Posterior cingulate gyrus (tissue), 11 donors: ENCODE measurements around the gene APBB1IP.
"Not testable (repeated sequence)": the region's sequence is repeated elsewhere in the genome, so short reads cannot be mapped to it uniquely, and the experiment has no call there.

ENCODE experiments used
- DNase-seq, 10 donors: peaks; one replicate each; pipeline versions ENCODE4 v3.0.0 to v3.0.0-alpha.2; 2020 to 2021; ENCODE audit warnings: mixed read lengths in 3 of 10
- intact Hi-C: fragments of 100-400 bp; cut with DNase I; formaldehyde crosslinking; loops from one replicate; pipeline ENCODE4 v1.15.1; 2023

APBB1IP gene

DNA sequence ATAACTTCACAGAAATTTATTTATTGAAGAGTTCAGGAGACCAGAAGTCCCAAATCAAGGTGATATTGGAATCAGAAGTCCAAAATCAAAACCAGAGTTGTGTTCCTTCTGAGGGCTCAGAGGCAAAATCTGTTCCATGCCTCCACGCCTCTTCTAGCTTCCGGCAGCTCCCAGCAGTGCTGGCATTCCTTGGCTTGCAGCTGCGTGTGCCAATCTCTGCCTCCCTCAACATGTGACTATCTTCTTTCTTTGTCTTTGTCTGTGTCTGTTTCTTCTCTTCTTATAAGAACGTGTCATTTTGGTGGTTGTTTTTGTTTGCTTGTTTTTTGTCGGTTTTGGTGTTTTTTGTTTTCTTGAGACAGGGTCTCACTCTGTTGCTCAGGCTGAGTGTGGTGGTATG, 116.1 kb downstream of the APBB1IP start:
- DNase-seq, result no peak
- intact Hi-C loops, result no loop called here

DNA sequence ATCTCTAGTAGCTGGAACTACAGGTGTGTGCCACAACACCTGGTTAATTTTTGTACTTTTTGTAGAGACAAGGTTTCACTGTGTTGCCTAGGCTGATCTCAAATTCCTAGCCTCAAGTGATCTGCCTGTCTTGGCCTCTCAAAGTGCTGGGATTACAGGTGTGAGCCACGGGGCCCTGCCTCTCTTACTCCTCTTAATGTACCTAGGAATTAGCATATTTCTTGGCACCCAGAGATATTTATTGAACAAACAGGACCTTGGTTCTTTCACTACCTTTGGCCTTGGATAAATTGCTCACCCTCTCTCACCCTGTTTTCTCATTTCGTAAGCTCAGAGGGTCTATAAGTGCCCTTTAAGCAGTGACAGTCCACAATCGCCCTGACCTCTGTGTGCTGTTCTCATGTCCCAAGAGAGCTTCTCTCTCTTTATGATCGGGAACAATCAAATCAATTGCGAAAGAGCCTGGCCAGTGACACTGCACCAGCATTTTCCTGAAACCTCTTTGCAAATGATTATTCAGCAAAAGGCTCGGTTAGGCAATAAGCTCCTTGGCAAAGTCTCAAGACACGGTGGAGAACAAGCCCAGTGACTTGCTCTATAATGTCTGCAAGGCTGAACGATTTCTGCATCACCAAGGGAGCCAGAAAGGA, 117.7 kb downstream of the APBB1IP start:
- peak in 1 of 10 donors; percentile 17 for DNase-seq
- intact Hi-C loops, result loop anchor here (2.0 to 5.0 kb wide), 3 partner anchors 679 to 829 kb away; no protein-coding TSS in a partner anchor

DNA sequence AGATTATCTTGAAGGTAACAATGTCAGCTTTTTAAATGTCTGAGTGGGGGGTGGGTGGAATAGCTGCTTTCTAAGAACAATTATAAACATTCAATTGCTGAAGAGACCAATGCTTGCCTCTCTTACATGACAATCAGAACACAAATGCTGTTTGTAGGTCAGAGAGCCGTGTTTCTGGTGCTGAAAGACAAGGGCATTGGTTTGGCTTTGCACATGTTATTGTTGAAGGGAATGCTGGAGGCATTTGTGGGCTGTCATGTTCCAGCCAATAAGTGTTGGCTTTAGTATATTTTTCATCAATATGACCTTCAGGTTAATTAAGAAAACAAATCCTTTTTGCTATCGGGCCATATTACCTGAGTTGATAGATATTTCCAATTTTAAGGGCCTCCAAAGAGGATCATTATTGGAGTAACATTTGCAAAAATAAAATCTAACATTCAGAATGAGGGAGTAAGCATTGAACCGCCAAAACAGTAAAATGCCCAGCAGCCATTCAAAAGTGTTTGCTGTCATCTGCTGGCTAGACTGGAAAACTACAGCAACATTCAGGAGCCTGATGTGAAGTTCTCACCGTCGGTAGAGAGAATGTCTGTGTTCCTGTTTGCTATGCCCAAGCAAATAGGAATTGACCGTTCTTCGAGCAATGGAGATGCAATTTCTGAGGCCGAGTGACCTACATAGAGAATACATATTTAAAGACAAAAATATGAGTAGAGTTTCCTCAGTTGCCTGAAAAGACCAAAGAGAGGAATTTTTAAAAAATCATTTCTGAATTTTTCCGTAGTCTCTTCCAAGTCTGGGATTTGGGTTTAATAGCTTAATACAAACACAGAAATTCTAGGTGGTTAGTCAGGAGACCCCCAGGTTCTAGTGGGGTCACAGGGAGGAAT, 118.9 kb downstream of the APBB1IP start:
- intact Hi-C loops, result loop anchor here (1.0 to 5.0 kb wide), 4 partner anchors 222 to 830 kb away; no protein-coding TSS in a partner anchor
- peak in 2 of 10 donors; percentile 23 to 29 for DNase-seq

DNA sequence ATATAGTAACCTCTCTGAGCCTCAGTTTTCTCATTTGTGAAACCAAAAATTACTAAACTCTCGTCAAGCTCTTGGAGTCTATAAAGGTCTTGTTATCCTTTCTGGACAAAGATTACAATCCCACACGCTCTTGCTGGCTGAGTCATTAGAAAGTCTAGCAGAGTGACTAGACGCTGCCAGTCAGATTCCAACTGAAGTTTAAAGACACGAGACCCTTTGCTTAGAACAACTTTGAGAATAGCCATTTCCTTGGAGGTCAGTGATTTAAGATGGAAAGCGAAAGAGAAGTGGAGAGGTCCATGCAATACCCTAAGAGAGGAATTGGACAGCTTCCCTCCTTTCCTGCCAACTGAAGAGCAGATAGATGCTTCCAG, 119.5 kb downstream of the APBB1IP start:
- intact Hi-C loops, result loop anchor here (1.0 to 5.0 kb wide), 4 partner anchors 222 to 831 kb away; no protein-coding TSS in a partner anchor
- DNase-seq, result no peak

DNA sequence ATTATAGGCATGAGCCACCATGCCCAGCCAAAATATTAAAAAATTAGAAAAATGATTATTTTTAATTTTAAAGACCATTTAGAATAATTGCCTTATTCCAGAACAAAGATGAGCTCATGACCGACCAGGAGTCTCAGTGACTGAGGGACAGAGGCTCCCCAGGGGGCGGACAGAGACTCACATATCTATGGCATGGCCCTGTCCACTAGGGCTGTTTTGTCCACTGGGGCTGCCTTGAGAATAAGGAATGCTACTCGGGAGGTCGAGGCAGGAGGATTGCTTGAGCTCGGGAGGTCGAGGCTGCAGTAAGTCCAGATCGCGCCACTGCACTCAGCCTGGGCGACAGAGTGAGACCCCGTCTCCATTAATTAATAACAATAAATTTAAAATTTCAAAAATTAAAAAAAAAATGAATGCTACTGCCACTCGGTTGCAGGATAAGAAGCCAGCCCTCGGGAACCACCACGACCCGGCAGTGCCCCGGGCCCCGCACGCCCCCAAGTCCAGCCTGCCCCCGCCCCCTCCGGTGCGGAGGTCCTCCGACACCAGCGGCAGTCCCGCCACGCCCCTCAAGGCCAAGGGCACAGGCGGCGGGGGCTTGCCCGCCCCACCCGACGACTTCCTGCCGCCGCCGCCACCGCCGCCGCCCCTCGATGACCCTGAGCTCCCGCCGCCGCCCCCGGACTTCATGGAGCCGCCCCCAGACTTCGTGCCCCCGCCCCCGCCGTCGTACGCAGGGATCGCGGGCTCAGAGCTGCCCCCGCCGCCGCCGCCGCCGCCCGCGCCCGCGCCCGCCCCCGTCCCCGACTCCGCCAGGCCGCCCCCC, 128.6 kb downstream of the APBB1IP start:
- intact Hi-C loops, result no loop called here
- DNase-seq, result no peak

DNA sequence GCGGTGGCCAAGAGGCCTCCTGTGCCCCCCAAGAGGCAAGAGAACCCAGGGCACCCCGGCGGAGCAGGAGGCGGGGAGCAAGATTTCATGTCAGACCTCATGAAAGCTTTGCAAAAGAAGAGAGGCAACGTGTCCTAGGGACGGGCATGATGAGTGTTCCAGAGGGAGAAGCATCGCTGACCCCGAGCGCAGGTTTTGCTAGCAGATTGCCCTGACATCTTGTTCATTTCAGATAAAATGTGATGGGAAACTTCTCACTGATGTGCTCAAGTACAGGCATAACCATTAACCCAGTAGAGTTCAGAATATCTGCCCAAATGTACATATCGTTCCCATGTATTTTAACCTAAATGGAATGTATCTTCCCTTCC, 129.2 kb downstream of the APBB1IP start:
- DNase-seq, result no peak
- intact Hi-C loops, result no loop called here

DNA sequence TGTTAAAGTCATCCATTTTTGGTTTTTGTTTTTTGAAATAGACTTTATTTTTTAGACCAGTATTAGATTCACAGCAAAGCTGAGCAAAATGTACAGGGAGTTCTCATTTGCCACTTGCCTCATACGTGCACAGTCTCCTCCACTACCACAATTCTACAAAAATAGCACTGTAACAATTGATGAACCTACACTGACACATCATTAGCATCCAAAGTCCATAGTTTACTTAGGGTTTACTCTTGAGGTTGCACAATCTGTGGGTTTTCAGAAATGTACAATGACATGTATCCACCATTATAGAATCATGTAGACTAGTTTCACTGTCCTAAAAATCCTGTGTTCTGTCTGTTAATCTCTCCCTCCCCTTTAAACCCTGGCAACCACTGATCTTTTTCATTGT, 133.5 kb downstream of the APBB1IP start:
- intact Hi-C loops, result no loop called here
- no peak for DNase-seq

DNA sequence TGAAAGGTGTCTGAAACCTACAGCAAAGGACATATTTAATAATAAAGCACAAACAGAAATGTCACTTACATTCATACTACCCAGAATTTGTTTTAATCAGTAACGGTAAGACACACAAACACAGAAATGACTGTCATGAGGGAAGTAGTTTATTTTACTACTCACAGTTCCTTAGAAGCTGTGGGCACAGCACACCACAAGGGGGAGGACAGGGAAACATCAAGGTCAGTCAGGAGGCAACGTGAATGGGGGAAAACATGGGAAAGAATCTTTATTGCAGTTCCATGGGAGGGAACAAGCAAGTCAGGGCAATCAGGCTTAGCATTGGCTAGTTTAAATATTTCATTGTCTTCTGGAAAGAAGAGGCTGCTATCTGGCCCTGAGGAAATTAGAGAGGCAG, 135.5 kb downstream of the APBB1IP start:
- no peak for DNase-seq
- intact Hi-C loops, result no loop called here

DNA sequence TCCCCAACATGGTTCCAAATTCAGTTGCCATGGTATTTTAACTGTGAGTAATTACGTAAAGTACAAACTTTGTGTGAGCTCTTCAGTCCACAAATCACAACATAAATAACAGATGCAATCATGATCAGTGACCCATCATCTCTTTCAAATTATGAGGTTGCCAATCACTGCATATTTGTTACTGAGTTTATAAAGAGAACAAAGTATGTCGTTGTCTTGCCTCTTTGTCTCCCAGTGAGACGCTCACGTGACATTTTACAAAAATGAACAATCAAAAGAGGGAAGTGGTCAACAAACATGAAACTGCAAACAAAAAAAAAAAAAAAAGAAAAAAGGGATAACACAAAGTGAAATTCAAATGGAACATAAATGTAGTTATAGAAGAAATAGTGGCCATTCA, 136.6 kb downstream of the APBB1IP start:
- intact Hi-C loops, result no loop called here
- no peak for DNase-seq

DNA sequence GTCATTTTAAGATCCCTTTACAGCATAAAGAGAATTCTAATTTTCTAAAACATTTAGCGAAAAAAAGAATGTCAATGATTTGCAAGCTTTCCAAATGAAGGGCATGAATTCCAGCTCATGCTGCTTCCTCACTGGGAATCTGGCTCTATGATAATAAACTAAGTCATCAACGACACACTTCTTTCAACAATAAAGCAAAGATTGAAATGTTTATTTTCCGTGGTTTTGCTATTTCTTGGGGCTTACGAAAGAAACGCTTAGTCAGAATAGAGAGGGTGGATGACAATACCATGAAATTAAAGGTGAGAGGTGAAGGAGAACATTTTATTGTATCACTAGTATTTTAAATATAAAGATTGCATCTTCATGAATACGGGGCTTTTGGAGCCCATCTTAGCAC, 140.2 kb downstream of the APBB1IP start:
- intact Hi-C loops, DNase-seq: not testable (repeated sequence)

DNA sequence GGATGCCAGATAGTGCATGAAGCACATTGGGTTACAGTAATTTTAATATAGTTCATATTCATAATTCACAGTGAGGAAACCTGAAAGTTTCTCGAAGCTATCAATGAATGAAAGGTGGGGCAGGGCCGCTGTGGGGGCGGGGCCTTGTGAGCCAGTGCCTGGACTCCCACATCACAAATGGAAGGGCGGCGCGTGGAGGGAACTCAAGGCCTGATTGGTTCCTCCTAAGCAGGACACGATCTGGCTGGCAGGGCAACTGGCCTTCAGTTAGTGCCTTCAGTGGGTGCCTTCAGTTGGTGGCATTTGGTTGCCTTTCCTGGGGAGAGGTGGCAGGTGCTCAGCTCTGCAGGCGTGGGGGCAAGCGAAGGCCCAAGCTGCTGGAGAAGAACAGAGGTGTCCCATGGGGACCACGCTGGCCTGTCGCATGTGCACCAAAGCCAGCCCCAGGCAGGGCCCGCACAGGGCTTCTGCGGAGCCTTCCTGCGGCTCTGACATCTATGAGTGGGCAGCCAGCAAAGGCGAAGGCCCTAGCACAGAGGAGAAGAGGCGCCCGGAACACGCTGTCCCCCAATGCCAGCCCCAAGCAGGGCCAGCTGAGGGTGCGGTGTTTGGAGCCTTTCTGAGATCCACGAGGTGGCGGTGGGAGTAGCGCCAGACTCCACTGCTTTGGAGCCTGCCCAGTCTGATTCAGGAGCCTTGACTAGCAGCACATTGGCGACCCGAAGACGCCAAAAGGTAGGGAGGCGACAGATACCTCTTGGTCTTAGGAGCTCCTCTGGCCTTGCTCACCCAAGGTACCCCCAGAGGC, 141.3 kb downstream of the APBB1IP start:
- intact Hi-C loops, result no loop called here

DNA sequence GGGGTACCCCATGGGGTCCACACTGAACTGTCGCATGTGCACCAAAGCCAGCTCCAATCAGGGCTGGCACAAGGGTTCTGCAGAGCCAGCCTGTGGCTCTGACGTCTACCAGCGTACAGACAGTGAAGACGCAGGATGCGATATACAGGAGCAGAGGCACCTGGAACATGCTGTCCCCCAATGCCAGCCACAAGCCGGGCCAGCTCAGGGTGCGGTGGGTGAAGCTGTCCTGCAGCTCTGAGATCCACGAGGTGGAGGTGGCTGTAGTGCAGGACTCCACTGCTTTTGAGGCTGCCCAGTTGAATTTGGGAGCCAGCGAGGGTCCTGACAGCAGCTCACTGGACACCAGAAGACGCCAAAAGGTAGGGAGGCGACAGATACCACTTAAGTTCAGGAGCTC, 148.1 kb downstream of the APBB1IP start:
- intact Hi-C loops, result no loop called here
- DNase-seq, result no peak

More for the DNA sequence above, 141.3 kb downstream of the APBB1IP start:
- peak in 1 of 10 donors; percentile 68 for DNase-seq

DNA sequence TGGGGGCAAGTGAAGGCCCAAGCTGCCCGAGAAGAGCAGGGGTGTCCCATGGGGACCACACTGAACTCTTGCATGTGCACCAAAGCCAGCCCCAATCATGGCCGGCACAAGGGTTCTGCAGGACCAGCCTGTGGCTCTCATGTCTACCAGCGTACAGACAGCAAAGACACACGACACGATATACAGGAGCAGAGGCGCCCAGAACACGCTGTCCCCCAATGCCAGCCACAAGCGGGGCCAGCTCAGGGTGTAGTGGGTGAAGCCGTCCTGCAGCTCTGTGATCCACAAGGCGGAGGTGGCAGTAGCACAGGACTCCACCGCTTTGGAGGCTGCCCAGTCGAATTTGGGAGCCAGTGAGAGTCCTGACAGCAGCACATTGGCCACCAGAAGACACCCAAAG, 150.5 kb downstream of the APBB1IP start:
- intact Hi-C loops, result no loop called here
- no peak for DNase-seq

DNA sequence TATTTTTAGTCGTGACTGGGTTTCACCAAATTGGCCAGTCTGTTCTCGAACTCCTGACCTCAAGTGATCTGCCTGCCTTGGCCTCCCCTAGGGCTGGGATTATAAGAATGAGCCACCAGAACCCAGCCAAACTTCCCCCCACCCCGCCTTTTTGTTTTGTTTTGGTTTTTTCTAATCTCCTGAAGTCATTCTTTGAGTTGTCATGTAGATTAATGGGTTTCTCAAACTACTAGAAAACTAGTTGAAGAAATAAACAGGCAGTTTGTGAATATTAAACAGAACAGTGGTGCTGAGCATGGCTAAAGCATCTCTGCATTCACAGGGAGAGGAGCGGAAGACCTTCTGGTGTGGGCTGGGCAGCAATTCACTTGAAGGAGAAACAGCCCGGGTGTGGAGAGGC, 151.7 kb downstream of the APBB1IP start:
- intact Hi-C loops, DNase-seq: not testable (repeated sequence)

DNA sequence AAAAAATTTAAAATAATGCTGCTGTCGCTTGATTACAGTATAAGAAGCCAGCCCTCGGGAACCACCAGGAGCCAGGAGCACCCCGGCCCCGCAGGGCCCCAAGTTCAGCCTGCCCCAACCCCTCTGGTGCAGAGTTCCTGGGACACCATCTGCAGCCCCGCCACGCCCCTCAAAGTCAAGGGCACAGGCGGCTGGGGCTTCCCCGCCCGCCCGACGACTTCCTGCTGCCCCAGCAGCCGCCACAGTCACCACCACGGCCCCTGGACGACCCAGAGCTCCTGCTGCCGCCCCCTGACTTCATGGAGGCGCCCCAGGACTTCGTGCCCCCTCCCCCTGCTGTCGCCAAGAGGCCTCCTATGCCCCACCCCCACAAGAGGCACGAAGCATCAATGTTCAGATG, 155.8 kb downstream of the APBB1IP start:
- intact Hi-C loops, result no loop called here
- DNase-seq, result no peak

DNA sequence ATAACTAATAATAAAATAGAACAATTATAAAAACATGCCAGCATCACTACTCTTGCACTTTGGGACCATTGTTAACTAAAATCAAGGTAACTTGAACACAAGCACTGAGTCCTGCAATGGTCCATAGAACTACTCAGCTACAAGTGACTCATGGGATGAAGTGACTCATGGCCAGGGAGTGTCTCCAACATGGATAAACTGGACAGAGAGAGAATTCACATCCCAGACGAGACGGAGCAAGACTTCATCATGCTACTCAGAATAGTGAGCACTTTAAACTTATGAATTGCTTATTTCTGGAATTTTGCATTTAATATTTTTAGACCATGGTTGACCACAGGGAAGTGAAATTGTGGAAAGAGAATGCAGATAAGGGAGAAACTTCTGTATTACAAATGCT, 165.1 kb downstream of the APBB1IP start:
- DNase-seq, intact Hi-C loops: not testable (repeated sequence)

DNA sequence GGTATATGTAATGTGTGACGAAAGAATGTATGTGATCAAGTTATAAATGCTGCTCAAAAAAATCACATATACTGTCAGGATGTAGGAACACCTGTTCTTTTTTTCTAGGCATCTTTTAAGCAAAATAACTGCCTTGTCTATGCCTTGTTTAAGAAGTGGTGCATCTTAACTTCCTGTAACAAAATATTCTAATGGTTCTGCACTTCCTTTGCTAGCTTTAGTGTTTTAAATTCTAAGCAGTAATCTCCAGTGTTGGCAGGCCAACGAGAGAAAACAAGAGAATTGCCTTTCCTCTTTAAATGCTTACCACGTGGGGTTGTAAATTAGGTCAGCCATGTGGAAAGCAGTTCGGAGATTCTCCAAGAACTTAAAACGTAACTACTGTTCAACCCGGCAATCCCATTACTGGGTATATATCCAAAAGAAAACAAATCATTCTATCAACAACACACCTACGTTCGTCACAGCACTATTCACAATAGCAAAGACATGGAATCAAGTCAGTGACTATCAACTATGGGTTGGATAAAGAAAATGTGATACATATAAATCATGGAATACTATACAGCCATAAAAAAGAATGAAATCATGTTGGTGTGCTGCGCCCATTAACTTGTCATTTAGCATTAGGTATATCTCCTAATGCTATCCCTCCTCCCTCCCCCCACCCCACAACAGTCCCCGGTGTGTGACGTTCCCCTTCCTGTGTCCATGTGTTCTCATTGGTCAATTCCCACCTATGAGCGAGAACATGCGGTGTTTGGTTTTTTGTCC, 166.4 kb downstream of the APBB1IP start:
- intact Hi-C loops, DNase-seq: not testable (repeated sequence)

DNA sequence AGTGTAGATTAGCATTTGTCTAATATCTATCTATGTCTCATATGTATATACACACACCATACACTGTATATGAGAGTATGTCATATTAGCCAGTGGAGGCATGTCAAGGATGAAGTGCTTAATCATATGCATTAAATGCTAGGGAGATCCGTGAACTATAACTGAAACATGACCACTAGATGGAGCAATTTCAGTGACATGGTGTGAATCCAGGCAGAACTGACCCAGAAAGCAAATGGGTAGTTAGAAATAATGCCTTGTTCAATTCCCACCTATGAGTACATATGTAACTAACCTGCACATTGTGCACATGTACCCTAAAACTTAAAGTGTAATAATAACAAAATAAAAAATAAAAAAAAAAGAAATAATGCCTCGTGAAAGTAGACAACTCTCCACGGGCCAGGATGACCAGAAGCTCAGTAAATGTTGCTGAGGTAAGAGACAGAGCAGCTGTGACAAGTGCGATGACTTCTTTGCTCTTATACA, 168.3 kb downstream of the APBB1IP start:
- intact Hi-C loops, DNase-seq: not testable (repeated sequence)
